A549 (cell line): Measurements from ENCODE around the gene ZFYVE19. TPM values are rescaled to one million over a fixed set of nuclear protein-coding genes. Genes with fewer than 3 reads are reported as not detected.

Experiments used
- ATAC-seq, 2 experiments: fragments of 200-7000 bp in 1 of 2; fragments of >200 bp in 1 of 2; cut with Nextera tagmentation in 1 of 2; cut with Tn5 transposase in 1 of 2; 3 replicates each; pipeline versions ENCODE4 v1.8.0 to v1.9.1; 2018 to 2020; ENCODE audit warnings: mild to moderate bottlenecking in 1 of 2, moderate library complexity in 1 of 2
- CTCF ChIA-PET: fragments of 300-600 bp; sonication (Branson Sonifier 250); formaldehyde crosslinking; extraction: SDS; loops from one replicate; lab custom pipeline; 2021; ENCODE audit warnings: antibody characterized with exemption, inconsistent platforms; lab: Yijun Ruan, JAX
- POLR2A ChIA-PET: fragments of 350-600 bp; formaldehyde crosslinking; extraction: SDS; loops from one replicate; lab custom pipeline; 2021; ENCODE audit warnings: antibody characterized with exemption, inconsistent platforms; lab: Yijun Ruan, JAX
- DNase-seq, 2 experiments: peaks; one replicate each; pipeline versions ENCODE4 v3.0.0 to v3.0.0-alpha.2; 2011 to 2016; ENCODE audit warnings: low read depth in 1 of 2, low spot score in 1 of 2
- FAIRE-seq: peaks from 2 replicates; lab custom pipeline; 2011; peaks lifted over from hg19 to GRCh38; lab: Jason Lieb, UNC
- H3K27ac ChIP-seq, 2 experiments: fragments of >200 bp; sonication (Bioruptor Twin); formaldehyde crosslinking; 3 replicates each; pipeline ENCODE4 v1.5.1; 2016 to 2017
- H3K4me1 ChIP-seq: fragments of >200 bp; sonication (Bioruptor Twin); formaldehyde crosslinking; 3 replicates; pipeline ENCODE4 v1.6.1; 2016
- H3K4me2 ChIP-seq: fragments of >200 bp; sonication (Bioruptor Twin); formaldehyde crosslinking; 3 replicates; pipeline ENCODE4 v1.6.1; 2016
- H3K4me3 ChIP-seq: fragments of >200 bp; sonication (Bioruptor Twin); formaldehyde crosslinking; 3 replicates; pipeline ENCODE4 v1.5.1; 2016
- H3K9me3 ChIP-seq: fragments of >200 bp; sonication (Bioruptor Twin); formaldehyde crosslinking; 3 replicates; pipeline ENCODE4 v1.6.1; 2016
- CBX2 ChIP-seq: fragments of 200-600 bp; sonication (generic); IDR thresholded peaks from 2 replicates; pipeline ENCODE4 v1.6.1; 2016; ENCODE audit warnings: low read depth, mild to moderate bottlenecking, borderline replicate concordance
- CEBPB ChIP-seq, 2 experiments: fragments of >200 bp in 1 of 2; sonication (Bioruptor Twin) in 1 of 2; formaldehyde crosslinking in 1 of 2; IDR thresholded peaks; 2 replicates each; pipeline ENCODE4 v1.6.1; 2012 to 2016
- CHD4 ChIP-seq: fragments of 200-600 bp; sonication (generic); IDR thresholded peaks from 2 replicates; pipeline ENCODE4 v1.6.1; 2016; ENCODE audit warnings: antibody characterized with exemption, mild to moderate bottlenecking, borderline replicate concordance
- EHMT2 ChIP-seq: fragments of 200-600 bp; sonication (generic); IDR thresholded peaks from 2 replicates; pipeline ENCODE4 v1.6.1; 2016; ENCODE audit warnings: antibody characterized with exemption, low read depth, mild to moderate bottlenecking, moderate library complexity
- FOSB ChIP-seq: fragments of 250-450 bp; sonication (Bioruptor Pico); IDR thresholded peaks from 2 replicates; pipeline ENCODE4 v1.5.0; 2020; ENCODE audit warnings: mild to moderate bottlenecking, moderate library complexity
- GATA3 ChIP-seq: IDR thresholded peaks from 2 replicates; pipeline ENCODE4 v1.6.1; 2012; ENCODE audit warnings: borderline replicate concordance
- HEYL ChIP-seq: fragments of 250-450 bp; sonication (Bioruptor Pico); IDR thresholded peaks from 2 replicates; pipeline ENCODE4 v1.8.0; 2021; ENCODE audit warnings: mild to moderate bottlenecking, moderate library complexity
- HOXA7 ChIP-seq: fragments of 250-450 bp; sonication (Bioruptor Pico); IDR thresholded peaks from 2 replicates; pipeline ENCODE4 v1.5.0; 2020; ENCODE audit warnings: mild to moderate bottlenecking, moderate library complexity
- JUN ChIP-seq, 2 experiments: fragments of >200 bp; sonication (Bioruptor Twin); formaldehyde crosslinking; IDR thresholded peaks; 2 replicates in 1 of 2; 3 replicates in 1 of 2; pipeline ENCODE4 v1.6.1; 2016 to 2017
- KDM1A ChIP-seq: fragments of 200-600 bp; sonication (generic); IDR thresholded peaks from 2 replicates; pipeline ENCODE4 v1.6.1; 2016; ENCODE audit warnings: low read depth, mild to moderate bottlenecking
- MAZ ChIP-seq: fragments of 150-350 bp; IDR thresholded peaks from 2 replicates; pipeline ENCODE4 v1.6.1; 2014; ENCODE audit warnings: antibody characterized with exemption, low read depth, low read length, borderline replicate concordance
- NFE2L2 ChIP-seq: fragments of 150-350 bp; conservative IDR thresholded peaks from 2 replicates; pipeline ENCODE4 v1.6.1; 2014; ENCODE audit warnings: low read length
- PHF8 ChIP-seq: fragments of 200-600 bp; sonication (generic); IDR thresholded peaks from 2 replicates; pipeline ENCODE4 v1.6.1; 2016; ENCODE audit warnings: low read depth, mild to moderate bottlenecking, antibody characterized with exemption, moderate library complexity, borderline replicate concordance
- RFX5 ChIP-seq: fragments of 450-650 bp; IDR thresholded peaks from 2 replicates; pipeline ENCODE4 v1.7.1; 2014; ENCODE audit warnings: antibody characterized with exemption, mild to moderate bottlenecking, moderate library complexity
- ZFP36 ChIP-seq: fragments of 450-650 bp; IDR thresholded peaks from 2 replicates; pipeline ENCODE4 v1.6.1; 2014; ENCODE audit warnings: borderline replicate concordance; ENCODE audit not compliant: partially characterized antibody
- ZNF302 ChIP-seq: fragments of 250-450 bp; sonication (Bioruptor Pico); IDR thresholded peaks from 2 replicates; pipeline ENCODE4 v1.9.0; 2021; ENCODE audit warnings: inconsistent platforms, mild to moderate bottlenecking, moderate library complexity
- ZSCAN20 ChIP-seq: fragments of 250-450 bp; sonication (Bioruptor Pico); IDR thresholded peaks from 2 replicates; pipeline ENCODE4 v1.8.0; 2022; ENCODE audit warnings: mild to moderate bottlenecking, moderate library complexity
- WGBS: methylation state at CpG from one replicate; pipeline ENCODE4 v1.1.6; 2017; ENCODE audit errors: missing lambda C conversion rate; 5-methylcytosine and 5-hydroxymethylcytosine counted together
- polyA plus RNA-seq, 4 experiments: library from polyadenylated mRNA; depleted of rRNA in 3 of 4; stranded (reverse); fragments of >200 nt; fragmentation: RNase III in 1 of 4; extraction: RNeasy Plus Mini Kit Qiagen cat#74134 plus additional on column Dnase treatment in 1 of 4; gene quantifications; 2 replicates in 3 of 4; 3 replicates in 1 of 4; pipeline ENCODE4 v1.2.3, GENCODE V29; 2011 to 2017
- TF ChIP-seq, protein P1 (sequence below): fragments of 200-600 bp; sonication (generic); IDR thresholded peaks from 2 replicates; pipeline ENCODE4 v1.6.1; 2016; ENCODE audit warnings: antibody characterized with exemption, mild to moderate bottlenecking, moderate library complexity
- TF ChIP-seq, protein P2 (sequence below): fragments of >200 bp; sonication (Bioruptor Twin); formaldehyde crosslinking; IDR thresholded peaks from 2 replicates; pipeline ENCODE4 v1.6.1; 2016
- TF ChIP-seq, protein P3 (sequence below): fragments of >200 bp; sonication (Bioruptor Twin); formaldehyde crosslinking; IDR thresholded peaks from 3 replicates; pipeline ENCODE4 v1.6.1; 2016

ZFYVE19 gene
- polyA plus RNA-seq, 2 of the 4 experiments (the other 2 are of a cell fraction): 15.6 to 25.6 TPM

DNA sequence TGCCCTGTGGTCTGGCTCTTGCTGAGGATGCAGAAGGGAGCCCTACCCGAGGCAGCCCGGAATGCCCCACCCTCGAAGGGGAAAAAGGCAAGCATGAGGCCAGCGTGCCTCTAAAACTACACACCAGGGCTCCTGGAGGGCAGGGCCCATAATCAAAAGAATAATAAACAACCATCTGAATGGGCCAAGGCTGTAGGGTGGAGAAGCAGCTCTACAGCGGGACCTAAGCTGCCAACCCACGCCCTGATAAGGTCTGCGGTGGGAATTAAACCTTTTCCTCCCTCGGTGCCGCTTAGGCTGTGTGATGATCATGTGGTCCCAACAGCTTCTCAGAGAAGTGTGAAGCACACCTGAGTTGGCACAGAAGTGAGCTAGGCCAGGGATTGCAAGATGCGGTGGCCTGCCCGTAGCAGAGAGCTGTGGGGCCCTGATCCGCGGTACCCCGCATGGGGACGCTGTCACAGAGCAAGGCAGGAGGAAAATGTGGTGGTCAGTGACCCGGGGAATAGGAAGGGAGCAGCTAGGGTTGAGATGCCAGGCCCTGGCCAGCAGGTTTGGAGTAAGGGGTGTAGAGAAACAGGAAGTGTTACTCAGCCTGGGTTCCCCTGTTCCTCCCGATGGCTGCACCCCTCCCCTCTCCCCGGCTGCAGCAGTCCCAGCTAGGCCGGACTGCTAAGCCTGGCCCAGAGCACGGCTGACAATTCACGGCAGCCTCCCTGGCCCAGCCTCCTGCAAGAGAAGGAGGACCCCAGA is 38.2 kb upstream of the ZFYVE19 start:
- Histone ChIP-seq H3K4me3 (no peak overlapping the region), H3K27ac (no peak overlapping the region), H3K4me1 (peaks cover 14% of the 10 kb centered on the region; the same call in 2 of the 3 replicates), H3K4me2 (no peak overlapping the region), H3K9me3 (no peaks in the 10 kb centered on the region)
- TF ChIP-seq FOSB (CRISPR knock-in tag) (no peak), CHD4 (no peak), RFX5 (no peak), MAZ (no peak), NFE2L2 (no peak), PHF8 (no peak), CEBPB (IDR thresholded peaks at IDR 0.05) (no peak), CBX2 (no peak), HEYL (CRISPR knock-in tag) (no peak), ZNF302 (CRISPR knock-in tag) (no peak), KDM1A (no peak), EHMT2 (no peak), ZFP36 (no peak), HOXA7 (no peak), GATA3 (no peak)
- TF ChIP-seq, protein P1, sequence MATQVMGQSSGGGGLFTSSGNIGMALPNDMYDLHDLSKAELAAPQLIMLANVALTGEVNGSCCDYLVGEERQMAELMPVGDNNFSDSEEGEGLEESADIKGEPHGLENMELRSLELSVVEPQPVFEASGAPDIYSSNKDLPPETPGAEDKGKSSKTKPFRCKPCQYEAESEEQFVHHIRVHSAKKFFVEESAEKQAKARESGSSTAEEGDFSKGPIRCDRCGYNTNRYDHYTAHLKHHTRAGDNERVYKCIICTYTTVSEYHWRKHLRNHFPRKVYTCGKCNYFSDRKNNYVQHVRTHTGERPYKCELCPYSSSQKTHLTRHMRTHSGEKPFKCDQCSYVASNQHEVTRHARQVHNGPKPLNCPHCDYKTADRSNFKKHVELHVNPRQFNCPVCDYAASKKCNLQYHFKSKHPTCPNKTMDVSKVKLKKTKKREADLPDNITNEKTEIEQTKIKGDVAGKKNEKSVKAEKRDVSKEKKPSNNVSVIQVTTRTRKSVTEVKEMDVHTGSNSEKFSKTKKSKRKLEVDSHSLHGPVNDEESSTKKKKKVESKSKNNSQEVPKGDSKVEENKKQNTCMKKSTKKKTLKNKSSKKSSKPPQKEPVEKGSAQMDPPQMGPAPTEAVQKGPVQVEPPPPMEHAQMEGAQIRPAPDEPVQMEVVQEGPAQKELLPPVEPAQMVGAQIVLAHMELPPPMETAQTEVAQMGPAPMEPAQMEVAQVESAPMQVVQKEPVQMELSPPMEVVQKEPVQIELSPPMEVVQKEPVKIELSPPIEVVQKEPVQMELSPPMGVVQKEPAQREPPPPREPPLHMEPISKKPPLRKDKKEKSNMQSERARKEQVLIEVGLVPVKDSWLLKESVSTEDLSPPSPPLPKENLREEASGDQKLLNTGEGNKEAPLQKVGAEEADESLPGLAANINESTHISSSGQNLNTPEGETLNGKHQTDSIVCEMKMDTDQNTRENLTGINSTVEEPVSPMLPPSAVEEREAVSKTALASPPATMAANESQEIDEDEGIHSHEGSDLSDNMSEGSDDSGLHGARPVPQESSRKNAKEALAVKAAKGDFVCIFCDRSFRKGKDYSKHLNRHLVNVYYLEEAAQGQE: no peak
- TF ChIP-seq, protein P2, sequence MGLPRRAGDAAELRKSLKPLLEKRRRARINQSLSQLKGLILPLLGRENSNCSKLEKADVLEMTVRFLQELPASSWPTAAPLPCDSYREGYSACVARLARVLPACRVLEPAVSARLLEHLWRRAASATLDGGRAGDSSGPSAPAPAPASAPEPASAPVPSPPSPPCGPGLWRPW: no peak
- TF ChIP-seq, protein P3, sequence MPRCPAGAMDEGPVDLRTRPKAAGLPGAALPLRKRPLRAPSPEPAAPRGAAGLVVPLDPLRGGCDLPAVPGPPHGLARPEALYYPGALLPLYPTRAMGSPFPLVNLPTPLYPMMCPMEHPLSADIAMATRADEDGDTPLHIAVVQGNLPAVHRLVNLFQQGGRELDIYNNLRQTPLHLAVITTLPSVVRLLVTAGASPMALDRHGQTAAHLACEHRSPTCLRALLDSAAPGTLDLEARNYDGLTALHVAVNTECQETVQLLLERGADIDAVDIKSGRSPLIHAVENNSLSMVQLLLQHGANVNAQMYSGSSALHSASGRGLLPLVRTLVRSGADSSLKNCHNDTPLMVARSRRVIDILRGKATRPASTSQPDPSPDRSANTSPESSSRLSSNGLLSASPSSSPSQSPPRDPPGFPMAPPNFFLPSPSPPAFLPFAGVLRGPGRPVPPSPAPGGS: no peak
- 87% methylated on average over 17 of the region's 21 CpGs for WGBS
- no peak for DNase-seq
- ChIA-PET CTCF (interaction anchor here (0.6 to 6.1 kb wide), 6 partner anchors 9 to 91 kb away, joined by 3 to 40 read pairs (median 6); no protein-coding TSS in a partner anchor), POLR2A (no interaction called here)
- ATAC-seq: no peak
- no peak for FAIRE-seq

DNA sequence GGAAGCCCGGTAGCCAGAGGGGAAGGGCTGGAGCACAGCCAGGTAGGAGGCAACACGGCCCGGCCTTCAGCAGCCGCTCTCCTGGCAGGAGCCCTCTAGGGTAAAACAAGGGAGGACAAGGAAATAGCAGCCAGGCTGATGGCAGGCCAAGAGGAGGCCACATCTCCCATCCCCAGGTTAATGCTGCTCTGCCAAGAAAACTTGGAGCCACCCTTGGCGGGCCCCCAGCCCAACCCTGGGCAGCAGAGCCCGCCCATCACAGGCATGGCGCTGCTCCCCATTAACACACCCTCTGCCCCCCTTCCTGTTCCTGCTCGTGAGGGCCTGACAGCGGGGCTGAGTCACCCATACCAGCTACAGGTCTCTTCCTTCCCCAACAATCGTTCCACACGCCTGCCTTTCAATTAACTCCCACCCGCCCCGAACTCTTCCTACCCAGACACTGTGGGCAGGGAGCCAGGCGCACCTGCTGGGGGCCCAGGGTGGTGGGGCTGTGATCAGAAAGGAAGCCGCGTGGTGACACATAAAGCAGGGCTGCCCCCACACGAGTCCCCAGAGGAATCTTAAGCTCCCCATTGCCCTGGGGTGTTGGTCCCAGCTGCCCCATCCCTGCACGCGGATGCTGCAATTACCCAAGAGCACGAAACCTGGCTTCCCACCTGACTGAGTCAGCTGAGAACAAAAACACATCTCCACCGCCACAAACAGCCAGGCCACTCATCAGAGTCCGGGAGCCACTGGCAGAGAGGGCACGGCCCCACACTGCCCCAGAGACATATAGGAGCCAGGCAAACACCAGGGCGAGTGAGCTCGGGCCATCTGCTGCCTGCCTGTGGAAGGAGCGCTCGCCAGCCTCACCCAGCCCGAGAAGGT is 37.4 kb upstream of the ZFYVE19 start, which contains the start of gene C15orf62:
TSS of gene C15orf62 (plus strand) at position 707 of the 873 bp plus-strand sequence. CDS start 516 bp downstream, outside the sequence.
- ATAC-seq (no peak), DNase-seq (no peak), FAIRE-seq (no peak)
- Histone ChIP-seq H3K27ac (no peak within 1 kb of the TSS), H3K4me3 (no peak within 1 kb of the TSS), H3K4me1 (peaks cover 11% of the 10 kb centered on the region; the same call in 2 of the 3 replicates), H3K9me3 (no peaks in the 10 kb centered on the region), H3K4me2 (no peak within 1 kb of the TSS)
- ChIA-PET POLR2A (no interaction called here), CTCF (interaction anchor here (1.2 to 2.9 kb wide), 3 partner anchors 13 to 23 kb away, joined by 3 to 19 read pairs (median 4); no protein-coding TSS in a partner anchor)
- WGBS: 91% methylated on average over 28 of the region's 28 CpGs
- TF ChIP-seq ZSCAN20: no peak
- no peak for TF ChIP-seq HOXA7
- TF ChIP-seq, protein P2: no peak
- TF ChIP-seq JUN (IDR thresholded peaks at IDR 0.05): no peak
